Colonic mucosa (tissue), 4 donors: Measurements from ENCODE around the gene CILP2. TPM values are rescaled to one million over a fixed set of nuclear protein-coding genes. Genes with fewer than 3 reads are reported as not detected.

ENCODE experiments used
- DNase-seq: peaks from one replicate; pipeline ENCODE4 v3.0.0-alpha.2; 2020
- H3K27ac ChIP-seq: fragments of 200-600 bp; one replicate; pipeline ENCODE4 v1.8.0; 2021
- H3K27me3 ChIP-seq: fragments of 200-600 bp; one replicate; pipeline ENCODE4 v1.8.0; 2021
- H3K36me3 ChIP-seq: fragments of 200-600 bp; one replicate; pipeline ENCODE4 v1.8.0; 2021
- H3K4me1 ChIP-seq: fragments of 200-600 bp; one replicate; pipeline ENCODE4 v1.8.0; 2021; ENCODE audit warnings: mild to moderate bottlenecking
- H3K4me3 ChIP-seq: fragments of 200-600 bp; one replicate; pipeline ENCODE4 v1.8.0; 2021
- H3K9ac ChIP-seq, 2 donors: one replicate each; pipeline ENCODE4 v1.7.0; 2013; ENCODE audit warnings: control low read depth in 2 of 2, low read depth in 2 of 2, low read length in 2 of 2
- H3K9me3 ChIP-seq: fragments of 200-600 bp; one replicate; pipeline ENCODE4 v1.8.0; 2021
- intact Hi-C: fragments of 100-400 bp; cut with DNase I; formaldehyde crosslinking; loops from one replicate; pipeline ENCODE4 v1.14.1; 2022
- total RNA-seq, 2 donors: library from RNA; stranded (reverse); fragmentation: NEBNext Ultra II Directional in 1 of 2; extraction: Animal tissue kit (Norgen Biotek cat#: 25700) in 1 of 2; gene quantifications; one replicate each; pipeline ENCODE4 v1.2.1, GENCODE V29; 2021
- TF ChIP-seq, protein P1 (sequence below): fragments of 200-600 bp; IDR thresholded peaks from one replicate; pipeline ENCODE4 v1.8.0; 2022; ENCODE audit warnings: antibody characterized with exemption, mild to moderate bottlenecking
- donor health status: healthy.
- donor health status: DM: no; HTN: no; CAD: no.
- donor health status: DM: no; HTN: no; CAD: no.

Gene CILP2
- total RNA-seq, 2 donors from 2014 or later: 0.05 to 0.35 TPM

DNA sequence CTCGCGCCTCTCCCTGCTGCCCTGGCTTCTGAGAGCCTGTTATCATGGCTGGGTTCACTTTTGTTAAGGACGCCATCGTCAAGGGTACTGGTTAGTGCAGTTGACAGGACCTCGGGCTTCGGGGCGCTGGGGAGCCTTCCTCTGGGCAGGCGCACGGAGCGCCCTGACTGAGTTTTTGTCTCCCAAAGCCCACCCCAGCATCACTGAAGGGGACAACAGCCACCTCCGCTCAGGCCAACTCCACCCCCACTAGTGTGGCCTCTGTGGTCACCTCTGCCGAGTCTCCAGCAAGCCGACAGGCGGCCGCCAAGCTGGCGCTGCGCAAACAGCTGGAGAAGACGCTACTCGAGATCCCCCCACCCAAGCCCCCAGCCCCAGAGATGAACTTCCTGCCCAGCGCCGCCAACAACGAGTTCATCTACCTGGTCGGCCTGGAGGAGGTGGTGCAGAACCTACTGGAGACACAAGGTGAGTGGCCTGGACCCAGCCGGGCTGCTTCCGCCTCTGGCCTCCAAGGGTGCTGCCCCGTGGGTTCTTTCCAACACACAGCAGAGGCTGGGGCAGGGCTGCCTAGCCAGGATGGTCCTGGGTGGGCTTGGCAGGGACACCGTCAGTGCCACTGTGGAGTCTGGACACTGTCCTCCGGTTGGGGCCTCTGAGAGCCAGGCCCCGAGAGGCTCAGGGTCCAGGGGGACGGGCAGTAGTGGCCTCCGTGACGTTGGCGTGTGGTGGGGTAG lies 39.6 kb upstream of the CILP2 start:
- Histone ChIP-seq H3K27ac (no peak overlapping the region), H3K4me1 (no peaks in the 10 kb centered on the region), H3K4me3 (no peak overlapping the region), H3K9ac (no peak overlapping the region), H3K27me3 (no peaks in the 10 kb centered on the region), H3K36me3 (peaks cover 34% of the 10 kb centered on the region), H3K9me3 (no peaks in the 10 kb centered on the region)
- intact Hi-C loops: no loop called here
- DNase-seq: no peak
- TF ChIP-seq, protein P1, sequence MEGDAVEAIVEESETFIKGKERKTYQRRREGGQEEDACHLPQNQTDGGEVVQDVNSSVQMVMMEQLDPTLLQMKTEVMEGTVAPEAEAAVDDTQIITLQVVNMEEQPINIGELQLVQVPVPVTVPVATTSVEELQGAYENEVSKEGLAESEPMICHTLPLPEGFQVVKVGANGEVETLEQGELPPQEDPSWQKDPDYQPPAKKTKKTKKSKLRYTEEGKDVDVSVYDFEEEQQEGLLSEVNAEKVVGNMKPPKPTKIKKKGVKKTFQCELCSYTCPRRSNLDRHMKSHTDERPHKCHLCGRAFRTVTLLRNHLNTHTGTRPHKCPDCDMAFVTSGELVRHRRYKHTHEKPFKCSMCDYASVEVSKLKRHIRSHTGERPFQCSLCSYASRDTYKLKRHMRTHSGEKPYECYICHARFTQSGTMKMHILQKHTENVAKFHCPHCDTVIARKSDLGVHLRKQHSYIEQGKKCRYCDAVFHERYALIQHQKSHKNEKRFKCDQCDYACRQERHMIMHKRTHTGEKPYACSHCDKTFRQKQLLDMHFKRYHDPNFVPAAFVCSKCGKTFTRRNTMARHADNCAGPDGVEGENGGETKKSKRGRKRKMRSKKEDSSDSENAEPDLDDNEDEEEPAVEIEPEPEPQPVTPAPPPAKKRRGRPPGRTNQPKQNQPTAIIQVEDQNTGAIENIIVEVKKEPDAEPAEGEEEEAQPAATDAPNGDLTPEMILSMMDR: no peak

DNA sequence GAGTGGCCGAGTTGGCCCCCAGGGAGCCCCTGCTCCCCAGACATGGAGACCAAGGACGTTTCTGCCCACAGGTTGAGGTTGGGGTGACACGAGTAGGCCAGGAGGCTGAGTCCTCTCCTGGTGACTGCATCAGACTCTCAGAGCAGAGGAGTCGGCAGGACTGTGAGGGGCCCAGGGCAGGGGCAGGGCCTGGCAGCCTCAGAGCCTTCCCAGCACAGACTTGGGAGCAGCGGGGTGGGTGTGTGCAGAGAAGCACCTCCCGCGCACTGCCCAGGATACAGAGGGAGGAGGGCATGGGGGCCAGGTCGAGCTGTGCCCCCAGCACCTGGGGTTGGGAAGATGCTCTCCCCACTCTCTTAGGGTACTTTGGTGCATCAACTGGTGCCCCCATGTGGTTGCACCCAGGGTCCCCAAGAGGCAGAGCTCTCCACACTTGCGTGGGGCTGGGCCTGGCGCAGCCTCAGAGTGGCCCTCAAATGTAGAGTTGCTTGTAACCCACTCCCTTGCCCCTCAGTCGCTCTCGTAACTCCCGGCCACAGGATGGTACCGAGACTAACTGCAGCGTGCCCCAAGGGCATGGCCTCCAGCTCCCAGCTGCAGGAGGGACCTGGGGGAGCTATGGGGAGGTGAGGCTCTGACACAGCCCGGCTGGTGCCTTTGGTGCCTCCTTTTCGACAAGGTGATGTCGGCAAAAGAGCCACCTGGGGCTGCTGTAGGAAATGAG lies 38.6 kb upstream of the CILP2 start:
- H3K27ac ChIP-seq: no peak overlapping the region
- H3K4me3 ChIP-seq: no peak overlapping the region
- no peaks in the 10 kb centered on the region for H3K4me1 ChIP-seq
- no peak for DNase-seq
- H3K36me3 ChIP-seq: peaks cover 31% of the 10 kb centered on the region
- TF ChIP-seq, protein P1: no peak
- H3K9me3 ChIP-seq: no peaks in the 10 kb centered on the region
- no peak overlapping the region for H3K9ac ChIP-seq
- no peaks in the 10 kb centered on the region for H3K27me3 ChIP-seq
- intact Hi-C loops: no loop called here

DNA sequence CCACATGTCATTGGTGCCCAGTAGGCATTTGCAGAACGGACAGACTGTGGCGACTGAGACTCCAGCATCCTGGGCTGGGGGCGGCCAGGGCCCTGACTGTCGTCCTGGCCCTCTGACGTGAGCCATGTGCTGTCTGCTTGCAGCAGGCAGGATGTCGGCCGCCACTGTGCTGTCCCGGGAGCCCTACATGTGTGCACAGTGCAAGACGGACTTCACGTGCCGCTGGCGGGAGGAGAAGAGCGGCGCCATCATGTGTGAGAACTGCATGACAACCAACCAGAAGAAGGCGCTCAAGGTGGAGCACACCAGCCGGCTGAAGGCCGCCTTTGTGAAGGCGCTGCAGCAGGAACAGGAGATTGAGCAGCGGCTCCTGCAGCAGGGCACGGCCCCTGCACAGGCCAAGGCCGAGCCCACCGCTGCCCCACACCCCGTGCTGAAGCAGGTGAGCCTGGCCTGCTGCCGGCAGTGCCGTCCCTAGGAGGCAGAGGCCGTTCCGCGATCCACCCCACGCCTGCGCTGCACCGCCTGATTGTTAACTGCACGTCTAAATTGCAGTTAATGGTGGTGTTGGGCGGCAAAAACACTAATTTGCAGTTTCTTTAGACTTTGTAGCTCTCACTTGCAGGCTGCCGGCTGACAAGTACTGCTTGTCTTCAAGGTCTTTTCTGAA lies 37.0 kb upstream of the CILP2 start:
- no peaks in the 10 kb centered on the region for H3K27me3 ChIP-seq
- no peak overlapping the region for H3K27ac ChIP-seq
- H3K9ac ChIP-seq: no peak overlapping the region
- TF ChIP-seq, protein P1: no peak
- no peaks in the 10 kb centered on the region for H3K9me3 ChIP-seq
- H3K36me3 ChIP-seq: peaks cover 29% of the 10 kb centered on the region
- H3K4me3 ChIP-seq: no peak overlapping the region
- H3K4me1 ChIP-seq: no peaks in the 10 kb centered on the region
- no peak for DNase-seq
- intact Hi-C loops: no loop called here

DNA sequence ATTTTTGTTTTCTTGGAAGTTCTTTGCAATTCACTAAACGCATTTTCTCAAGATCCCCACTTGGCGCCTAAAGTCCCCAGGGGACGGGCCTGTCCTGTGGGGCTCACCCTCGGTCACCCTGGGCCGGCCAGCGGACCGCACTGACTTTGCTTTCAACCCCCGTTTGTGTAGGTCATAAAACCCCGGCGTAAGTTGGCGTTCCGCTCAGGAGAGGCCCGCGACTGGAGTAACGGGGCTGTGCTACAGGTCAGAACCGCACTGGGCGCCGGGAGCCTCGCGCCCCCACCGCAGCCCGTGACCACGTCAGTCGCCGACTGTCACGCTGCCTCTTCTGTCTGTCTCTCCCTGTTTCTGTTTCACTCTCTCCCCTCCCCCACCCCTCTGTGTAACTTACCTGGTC lies 36.3 kb upstream of the CILP2 start:
- TF ChIP-seq, protein P1: no peak
- intact Hi-C loops: no loop called here
- Histone ChIP-seq H3K4me1 (no peaks in the 10 kb centered on the region), H3K4me3 (no peak overlapping the region), H3K27ac (no peak overlapping the region), H3K36me3 (peaks cover 25% of the 10 kb centered on the region), H3K27me3 (no peaks in the 10 kb centered on the region), H3K9ac (no peak overlapping the region), H3K9me3 (no peaks in the 10 kb centered on the region)
- no peak for DNase-seq

DNA sequence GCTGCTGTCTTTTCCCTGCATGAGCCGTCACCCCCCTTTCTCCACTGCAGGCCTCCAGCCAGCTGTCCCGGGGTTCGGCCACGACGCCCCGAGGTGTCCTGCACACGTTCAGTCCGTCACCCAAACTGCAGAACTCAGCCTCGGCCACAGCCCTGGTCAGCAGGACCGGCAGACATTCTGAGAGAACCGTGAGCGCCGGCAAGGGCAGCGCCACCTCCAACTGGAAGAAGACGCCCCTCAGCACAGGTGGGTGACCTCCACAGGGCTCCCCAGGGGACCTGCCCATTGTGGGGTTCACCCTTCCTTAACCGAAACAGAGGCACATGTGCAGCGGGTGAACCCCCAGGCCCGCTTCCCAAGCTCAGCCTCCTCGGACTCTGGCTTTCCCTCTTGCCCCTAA lies 35.8 kb upstream of the CILP2 start:
- peaks cover 25% of the 10 kb centered on the region for H3K36me3 ChIP-seq
- no peaks in the 10 kb centered on the region for H3K27me3 ChIP-seq
- no peak overlapping the region for H3K27ac ChIP-seq
- intact Hi-C loops: no loop called here
- no peak overlapping the region for H3K9ac ChIP-seq
- H3K4me1 ChIP-seq: no peaks in the 10 kb centered on the region
- TF ChIP-seq, protein P1: no peak
- H3K4me3 ChIP-seq: no peak overlapping the region
- DNase-seq: no peak
- H3K9me3 ChIP-seq: no peaks in the 10 kb centered on the region
